GM19463 (cell line): ENCODE results near the gene TEX2.
"Not testable (repeated sequence)": the region's sequence is repeated elsewhere in the genome, so short reads cannot be mapped to it uniquely, and the experiment has no call there.

Experiments used
- ATAC-seq: cut with Tn5 transposase; IDR thresholded peaks from one replicate; pipeline ENCODE4 v1.9.1; 2021; ENCODE audit warnings: mild to moderate bottlenecking, moderate library complexity; ENCODE audit not compliant: unreplicated experiment

The TEX2 gene

DNA sequence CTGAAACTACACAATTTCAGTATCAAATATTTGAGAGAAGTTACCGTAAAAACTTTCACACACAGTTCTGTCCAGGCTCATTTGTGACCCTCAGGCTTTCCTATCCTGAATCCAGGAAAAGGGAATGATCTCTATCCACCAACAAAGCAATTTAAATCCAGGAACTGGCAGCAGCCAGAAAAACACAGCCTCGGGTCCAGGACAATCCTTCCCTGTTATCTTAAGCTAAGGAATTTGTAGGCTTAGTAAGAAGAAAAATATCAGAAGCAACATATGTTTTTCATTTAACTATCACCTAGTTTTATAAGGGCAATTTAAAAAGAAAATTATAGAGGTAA, 47.1 kb downstream of the TEX2 start:
- no peak for ATAC-seq

DNA sequence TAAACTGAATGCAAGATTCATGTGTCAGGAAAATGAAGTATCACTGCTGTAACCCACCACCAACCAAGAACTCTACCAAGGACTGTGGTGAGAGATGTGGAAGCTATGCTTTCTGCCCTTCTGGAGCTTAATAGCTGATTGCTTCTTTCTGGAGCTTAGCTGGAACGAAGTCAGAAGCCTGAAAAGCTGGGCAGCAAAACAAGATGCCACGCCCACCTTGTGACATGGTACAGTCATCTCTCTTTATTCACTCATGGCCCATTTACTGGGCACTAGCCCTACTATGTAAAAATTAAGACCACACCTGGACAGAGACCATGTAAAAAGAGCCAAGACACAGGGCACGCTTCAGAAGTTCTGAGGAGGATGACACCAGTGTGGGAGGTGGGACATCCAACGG, 48.1 kb downstream of the TEX2 start:
- no peak for ATAC-seq

DNA sequence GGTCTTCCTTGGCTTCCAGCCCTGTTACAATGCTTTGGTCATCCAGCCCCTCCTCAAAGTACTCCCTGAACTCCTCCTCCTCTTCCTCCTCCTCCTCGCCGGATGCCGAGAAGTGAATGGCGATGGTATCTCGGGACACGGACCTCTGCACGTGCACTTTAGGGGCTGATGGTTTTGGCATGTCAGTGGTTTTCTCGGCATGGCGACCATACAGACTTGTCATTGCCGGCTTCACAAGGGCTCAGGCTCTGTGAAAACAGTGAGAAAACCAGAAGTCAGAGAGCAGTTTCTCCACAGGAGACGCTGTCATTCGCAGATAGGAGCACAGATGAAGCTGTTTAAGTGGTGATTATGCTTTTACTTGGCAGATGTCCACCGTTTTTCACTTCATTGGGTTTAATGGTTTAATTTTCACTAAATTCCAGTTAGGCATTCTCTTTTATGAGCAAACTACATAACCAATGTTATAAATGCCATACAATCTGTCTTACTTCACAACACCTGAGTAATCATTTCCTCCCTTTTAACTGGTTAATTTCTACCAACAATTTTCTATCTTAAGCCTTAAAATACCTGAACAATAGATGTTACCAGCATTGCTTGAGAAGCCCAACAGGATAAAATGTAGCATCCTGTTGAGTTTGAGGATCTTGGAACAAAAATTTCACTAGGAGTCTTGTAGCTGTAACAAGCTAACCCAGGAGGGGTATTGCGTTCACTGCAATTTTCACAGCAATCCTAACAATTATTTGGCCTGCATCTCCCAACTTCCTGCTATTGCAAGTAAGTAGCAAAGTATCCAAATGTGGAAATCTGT, 48.9 kb downstream of the TEX2 start:
- no peak for ATAC-seq

DNA sequence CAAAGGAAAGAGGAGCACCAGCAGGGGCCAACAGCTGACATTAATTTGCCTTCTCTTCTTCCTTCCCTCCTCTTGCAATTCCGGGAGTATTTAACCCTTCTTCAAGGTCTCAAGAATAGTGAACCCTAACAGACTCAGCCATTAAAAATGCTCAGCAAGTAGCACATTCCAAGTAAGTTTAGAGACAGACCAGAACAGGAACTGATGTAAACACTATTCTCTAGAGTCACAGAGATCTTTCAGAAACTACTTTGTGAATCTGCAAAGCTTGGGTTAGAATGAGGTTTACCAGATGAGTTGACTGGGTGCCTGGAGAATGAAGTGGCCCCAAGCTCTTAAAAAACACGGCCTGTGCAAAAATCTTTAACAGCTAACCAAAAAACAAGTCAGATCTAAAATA, 50.9 kb downstream of the TEX2 start:
- no peak for ATAC-seq

DNA sequence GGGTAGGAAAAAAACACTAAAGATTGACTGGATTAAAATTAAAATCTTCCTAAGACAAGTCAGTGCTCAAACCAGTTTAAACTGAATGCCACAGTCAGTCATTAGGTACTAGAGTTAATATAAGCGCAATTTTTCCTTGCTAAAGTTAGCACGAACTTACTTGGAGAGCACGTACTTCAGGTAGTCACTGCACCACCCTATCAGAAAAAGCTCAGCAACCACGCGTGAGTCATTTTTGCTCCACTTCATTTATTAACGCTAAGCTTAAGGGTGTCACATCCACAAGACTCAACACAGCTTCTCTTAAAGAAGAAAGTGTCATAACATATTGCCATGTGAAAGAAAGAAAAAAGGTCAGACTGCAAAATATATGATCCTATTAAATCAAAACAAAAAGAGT, 53.1 kb downstream of the TEX2 start:
- no peak for ATAC-seq

DNA sequence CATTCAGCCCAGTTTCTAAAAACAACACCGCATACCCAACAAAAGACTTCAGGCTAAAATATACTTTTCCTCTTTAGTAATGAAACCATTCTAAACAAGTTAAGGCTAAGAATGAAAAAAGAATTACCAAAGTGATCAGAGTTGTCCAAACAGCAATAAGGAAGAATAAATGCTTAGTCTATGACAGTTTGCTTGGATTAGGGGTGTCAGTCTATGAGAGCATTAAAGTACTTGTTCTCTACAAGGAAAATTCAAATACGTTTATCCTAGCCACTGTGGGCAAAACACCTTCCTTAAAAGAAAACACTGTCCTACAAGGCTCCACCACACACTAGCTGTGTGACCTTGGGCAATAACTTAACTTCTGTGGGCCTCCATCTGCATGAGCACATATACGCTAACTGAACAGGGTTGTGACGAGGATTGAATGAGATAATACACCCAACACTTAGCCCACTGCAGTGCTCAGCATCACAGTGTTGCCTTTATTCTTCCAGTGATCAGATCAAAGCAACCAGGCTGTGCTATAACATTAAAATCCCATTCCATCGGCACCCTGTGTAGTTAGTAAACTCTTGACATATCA, 53.6 kb downstream of the TEX2 start:
- ATAC-seq: no peak

DNA sequence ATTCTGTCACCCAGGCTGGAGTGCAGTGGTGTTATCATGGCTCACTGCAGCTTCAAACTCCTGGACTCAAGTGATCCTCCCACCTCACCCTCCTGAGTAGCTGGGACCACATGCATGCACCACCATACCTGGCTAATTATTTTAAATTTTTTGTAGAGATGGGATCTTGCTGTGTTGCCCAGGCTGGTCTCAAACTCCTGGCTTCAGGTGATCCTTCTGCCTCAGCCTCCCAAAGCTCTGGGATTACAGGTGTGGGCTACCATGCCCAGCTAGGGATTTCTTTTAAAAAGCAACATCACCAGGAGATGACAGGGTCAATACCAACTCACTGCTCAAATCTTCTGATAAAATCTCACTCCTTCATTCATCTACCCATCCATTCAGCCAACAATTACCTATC, 54.4 kb downstream of the TEX2 start:
- not testable (repeated sequence) for ATAC-seq

DNA sequence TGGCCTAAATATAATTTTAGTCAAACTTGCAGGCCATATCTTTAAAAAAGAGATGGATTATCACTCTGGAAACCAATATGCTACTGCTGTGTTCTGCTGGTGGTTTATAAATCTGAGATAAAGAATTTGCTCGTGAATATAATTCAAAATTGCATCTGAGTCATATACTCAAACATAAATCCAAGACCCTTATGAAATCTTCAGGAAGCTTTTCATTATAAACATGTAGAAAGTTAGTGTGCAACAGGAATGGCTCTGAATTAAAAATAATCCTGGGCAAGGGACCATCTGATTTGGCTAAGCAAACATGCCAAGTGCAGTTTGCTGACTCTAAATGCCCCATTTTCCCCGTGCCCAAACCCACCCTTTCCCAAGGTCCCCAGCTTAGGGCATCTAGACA, 57.3 kb downstream of the TEX2 start:
- ATAC-seq: no peak

DNA sequence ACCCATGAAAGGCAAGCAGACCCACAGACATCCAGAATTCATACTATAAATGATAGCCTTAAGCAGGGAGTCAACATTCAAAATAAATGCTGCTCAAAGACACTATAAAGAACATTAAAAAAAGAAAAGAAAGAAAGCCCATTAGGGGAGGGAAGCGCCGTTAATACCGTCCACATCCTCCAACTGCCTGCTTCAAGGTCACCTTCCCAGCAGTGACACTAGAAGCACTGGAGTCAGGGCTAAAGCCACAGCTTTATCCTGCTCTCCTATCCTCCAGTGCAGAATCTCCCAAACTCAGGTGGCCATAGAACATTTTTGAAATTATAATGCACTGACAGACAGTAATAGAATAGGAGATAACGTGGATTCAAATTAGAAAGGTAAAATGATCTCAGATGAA, 59.4 kb downstream of the TEX2 start:
- ATAC-seq: no peak

DNA sequence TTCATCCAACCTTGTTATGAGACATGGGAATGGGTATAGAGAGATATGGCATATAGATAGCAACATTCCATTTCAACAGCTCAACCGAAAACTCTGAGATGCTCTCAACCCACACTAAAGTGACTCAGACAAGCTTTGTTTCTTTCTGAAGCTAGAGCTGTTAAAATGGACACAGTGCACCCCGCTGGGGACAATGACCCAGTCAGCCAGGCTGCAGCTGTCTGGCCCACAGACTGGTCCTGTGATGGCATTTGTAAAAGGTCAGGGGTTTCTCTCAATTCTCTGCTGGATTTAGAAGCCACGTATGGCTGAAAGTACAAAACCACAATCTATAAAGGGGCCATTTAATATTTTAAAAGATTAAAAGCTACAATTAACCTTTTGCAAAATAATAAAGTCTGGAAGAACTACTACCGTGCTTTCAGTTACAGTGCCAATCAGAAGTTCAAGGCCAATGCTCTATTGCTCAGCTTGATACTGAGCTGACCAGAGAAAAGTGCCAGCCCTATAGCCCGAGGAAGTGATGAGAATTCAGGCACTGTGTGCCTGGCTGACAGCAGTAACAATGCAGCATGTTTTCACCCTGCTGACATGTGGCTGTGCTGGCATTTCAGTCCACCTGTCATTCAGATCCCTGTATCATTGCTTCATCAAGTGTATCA, 60.2 kb downstream of the TEX2 start:
- no peak for ATAC-seq

DNA sequence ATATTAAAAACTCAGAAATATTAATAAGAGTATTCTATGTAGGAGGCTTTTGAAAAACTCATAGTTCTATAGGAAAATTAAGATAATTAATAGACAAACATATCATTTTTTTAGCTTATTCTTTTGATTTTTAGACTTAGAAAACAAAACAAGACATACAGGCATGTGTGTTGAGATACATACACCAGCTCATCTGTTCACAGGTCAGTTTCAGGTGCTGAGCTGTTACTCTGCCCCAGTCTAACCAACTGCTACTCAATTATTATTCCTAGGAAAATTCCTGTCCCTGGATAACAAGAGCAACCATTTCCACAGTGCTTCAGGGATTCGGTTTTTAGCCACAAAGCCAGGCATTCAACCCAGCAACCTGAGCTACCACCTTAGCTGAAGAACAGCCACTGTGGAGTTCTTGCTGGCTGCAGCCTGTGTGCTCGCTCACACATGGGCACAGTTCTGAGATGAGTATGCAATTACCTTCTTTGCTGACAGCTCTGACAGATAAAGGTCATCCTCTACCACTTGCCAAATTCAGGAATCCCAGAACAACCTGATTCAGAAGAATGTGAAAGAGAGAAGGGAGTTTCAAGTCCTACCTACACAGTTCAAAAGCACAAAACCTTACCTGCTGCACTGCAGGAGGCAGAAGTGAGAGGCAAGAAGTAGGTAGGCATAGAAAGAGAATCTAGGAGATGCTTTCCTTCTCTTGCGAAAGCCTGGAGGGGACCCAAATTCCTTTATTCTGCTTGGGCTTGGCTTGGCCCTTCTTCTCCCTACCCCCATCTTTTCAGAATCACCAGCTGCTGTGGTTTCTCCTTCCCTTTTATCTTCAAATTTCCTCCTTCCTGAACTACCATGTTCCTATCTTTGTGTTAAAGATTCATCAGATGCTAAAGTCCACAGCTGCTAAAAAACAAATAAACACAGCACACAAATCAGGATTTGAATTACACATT, 62.7 kb downstream of the TEX2 start:
- peak; percentile 61 for ATAC-seq

DNA sequence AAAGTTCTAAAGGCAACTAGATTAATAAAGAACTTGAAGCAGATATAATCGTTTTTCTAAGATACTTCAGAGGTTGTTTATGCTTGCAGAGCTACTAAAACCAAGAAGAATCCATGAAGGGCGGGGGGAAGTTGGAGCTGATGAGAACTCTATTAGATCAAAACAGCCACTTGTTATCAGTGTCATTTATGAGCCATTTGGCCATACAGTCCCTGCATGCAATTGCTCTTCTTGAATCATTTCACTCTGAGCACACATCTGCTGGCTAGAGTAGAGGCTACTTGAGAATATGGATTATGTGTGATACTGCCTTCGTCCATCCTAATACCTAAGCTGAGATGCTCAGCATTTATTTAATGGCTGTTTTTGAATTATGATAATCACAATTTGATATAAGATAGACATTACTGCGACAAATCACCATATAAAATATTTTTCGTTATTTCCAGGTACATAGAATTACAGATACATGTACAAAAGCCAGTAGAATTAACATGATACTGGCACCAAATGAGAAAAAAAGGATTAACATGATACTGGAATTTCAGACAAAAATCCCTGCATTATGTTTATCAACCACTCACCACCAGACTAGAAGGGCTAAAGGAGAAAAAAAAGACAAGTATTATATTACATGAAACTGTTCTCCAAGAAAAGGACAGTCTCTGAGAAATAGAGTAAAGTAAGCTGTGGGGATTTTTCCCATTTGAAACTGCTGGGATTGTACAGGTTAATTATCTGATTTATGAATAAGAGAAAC, 64.5 kb downstream of the TEX2 start:
- ATAC-seq: no peak

DNA sequence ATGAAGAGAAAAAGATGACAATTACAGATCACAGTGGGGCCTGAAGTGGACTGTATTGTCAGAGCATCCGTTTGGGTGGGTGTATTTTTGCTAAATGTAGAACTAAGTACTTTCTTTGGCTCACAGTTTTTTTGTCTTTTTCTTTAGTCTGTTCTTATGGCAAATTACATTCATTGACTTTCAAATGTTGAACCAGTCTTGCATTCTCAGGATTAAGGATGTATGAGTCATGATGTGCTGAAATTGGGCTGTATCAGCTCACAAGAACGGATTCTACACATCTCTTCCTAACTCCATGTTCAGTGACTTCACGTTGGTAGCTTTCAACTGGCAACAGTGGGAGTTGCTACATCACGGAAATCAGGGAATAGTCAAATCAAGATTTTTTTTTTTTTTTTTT, 66.5 kb downstream of the TEX2 start:
- ATAC-seq: no peak

DNA sequence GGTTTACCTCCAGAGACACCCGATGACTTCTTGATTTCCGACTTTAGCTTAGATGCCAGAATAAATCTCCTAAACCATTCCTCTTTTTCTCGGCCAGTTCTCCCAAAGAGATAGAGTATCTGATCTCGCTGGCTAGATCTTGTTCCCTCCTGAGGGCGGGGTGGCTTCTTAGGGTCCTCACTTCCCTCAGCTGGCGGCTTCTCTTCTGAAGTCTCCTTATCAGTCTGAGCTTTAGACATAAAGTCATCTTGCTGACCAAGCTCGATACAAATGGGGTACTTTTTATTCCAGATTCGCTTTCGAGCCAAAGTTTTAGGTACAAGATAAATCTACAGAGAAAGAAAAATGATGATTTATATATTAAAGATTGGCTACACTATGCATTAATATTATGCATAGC, 69.5 kb downstream of the TEX2 start:
- no peak for ATAC-seq

DNA sequence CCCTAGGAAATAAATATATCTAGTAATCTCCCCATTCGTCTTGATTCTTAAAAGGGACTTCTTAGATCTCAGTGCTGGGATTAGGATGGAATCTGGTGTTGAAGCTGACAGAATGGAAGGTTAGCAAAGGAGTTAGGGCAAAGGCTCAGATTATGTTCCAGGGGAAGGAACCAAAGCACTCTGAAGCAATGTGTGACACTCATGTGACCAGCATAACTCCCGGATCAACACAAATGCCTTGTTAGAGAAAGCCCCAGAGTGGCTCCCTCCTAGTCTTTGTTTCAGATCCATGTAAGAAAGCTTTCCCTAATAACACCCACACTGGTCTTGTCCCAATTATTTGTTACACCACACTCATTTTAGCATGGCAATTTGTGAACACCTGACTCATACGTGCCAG, 70.5 kb downstream of the TEX2 start:
- ATAC-seq: no peak

DNA sequence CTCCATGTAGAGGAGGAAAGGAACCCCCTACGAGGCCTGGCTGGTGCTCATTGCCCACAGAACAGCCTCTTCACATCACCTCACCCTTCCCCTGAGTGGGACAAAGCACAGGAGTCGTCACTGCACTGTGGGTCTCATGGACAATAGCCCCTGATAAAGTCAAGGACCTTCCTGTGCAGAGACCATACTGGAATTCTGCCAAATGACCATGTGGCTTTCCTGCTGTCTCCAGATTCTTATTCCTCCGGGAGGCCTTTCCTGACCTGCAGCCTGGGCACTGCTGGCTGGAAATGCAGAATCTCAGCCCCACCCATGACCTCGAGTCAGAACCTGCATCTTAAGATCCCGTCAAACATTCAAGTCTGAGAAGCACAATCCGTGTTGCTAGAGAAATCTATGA, 72.6 kb downstream of the TEX2 start:
- no peak for ATAC-seq

DNA sequence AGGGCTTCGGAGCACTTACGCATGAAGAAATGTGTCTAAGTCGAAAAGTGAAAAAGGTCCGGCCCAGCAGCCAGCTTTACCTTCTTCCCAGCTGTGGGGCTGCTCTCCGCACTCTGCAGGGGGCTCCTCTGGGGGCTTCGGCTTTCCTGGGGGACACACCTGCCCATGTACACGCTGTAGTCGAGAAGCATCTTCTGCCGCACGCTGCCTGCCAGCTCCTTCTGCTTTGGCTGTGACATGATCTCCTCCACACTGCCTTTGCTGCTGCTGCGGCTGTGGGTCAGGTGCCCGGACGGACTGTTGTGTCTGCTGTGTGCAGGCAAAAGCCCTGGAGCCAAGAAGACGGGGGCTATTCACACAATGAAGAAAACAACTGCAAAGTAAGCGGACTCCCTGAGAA, 75.0 kb downstream of the TEX2 start:
- no peak for ATAC-seq

DNA sequence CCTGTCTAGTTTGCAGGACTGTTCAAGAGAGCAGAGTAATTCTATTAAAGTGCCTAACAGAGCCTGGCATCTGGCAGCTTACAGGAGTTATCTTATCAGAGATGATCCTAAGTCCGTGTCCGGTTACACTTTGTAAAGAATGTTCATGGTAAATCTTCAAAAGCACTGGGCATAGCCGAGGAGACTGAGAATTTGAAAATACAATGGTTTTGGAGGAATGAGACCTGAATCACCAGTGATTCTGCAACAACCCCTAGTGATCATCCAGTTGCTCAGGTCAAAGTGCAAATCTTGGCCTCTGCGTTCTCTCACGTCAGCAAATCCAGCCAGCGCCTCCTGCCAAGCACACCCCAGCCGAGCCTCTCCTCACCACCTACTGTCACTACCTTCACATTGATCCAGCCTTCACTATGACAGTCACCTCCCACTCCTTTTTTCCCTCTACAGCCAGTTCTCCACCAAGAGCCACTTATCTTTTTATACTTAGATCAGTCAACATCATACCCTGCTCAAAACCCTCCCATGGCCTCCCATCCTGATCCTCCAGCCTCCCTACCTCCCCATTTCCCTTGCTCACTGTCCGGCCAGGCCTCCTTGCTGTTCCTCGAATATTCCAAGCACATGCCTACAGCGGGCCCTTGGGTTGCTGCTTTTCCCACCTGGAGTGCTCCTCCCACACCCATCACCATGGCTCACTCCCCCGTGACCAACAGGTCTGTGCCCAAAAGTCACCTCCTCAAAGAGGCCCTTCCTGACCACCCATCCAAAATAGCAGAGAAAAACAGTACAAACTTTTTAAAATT, 75.8 kb downstream of the TEX2 start:
- no peak for ATAC-seq

DNA sequence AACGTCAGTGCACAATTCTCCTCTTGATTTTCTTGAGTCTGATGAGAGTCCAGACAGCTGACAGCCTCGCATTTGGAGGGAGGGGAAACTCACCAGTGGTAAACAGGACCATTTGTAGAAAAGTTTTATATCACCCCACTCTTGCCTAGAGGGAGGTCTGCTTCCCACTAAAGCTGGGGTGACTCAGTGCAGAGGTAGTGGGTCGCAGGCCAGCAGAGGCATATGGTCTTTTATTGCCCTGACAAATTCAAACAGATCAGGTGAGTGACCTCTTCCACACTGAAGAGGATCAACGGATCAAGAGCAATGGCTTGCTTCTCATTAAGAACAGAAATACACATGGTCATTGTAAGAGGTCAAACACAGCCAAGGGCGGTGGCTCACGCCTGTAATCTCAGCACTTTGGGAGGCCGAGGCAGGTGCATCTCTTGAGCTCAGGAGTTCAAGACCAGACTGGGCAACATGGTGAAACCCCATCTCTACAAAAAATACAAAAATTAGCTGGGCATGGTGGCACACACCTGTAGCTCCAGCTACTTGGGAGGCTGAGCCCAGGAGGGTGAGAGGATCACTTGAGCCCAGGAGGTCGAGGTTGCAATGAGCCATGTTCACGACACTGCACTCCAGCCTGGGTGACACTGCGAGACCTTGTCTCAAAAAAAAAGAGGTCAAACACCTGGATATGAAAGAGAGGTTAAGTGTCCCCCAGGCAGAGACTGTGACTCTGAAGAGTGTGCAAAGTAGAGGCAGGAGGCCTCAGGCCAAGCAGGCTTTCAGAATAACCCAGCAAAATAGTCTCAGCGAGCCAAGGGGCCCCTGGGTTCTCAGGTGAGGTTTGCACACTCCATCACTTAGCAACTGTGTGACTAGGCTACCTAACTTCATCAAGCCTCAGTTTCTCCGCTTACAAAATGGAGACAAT, 76.6 kb downstream of the TEX2 start:
- ATAC-seq: no peak
